Stimulated activated CD8-positive, alpha-beta memory T cell treated with anti-CD3 and anti-CD28 coated beads, Interleukin-4, amount 100 ng/mL, for 1 hour (primary cell): ENCODE measurements around the gene MSRB2.
"Not testable (repeated sequence)": the region's sequence is repeated elsewhere in the genome, so short reads cannot be mapped to it uniquely, and the experiment has no call there.

Experiments used
- DNase-seq, 2 donors: peaks; one replicate each; pipeline ENCODE4 v3.0.0-alpha.2; 2020; ENCODE audit warnings: low read depth in 2 of 2, low spot score in 1 of 2

MSRB2 gene

GRCh38 chr10:23070092-23070912 is 25.1 kb upstream of the MSRB2 start:
- not testable (repeated sequence) for DNase-seq

DNA sequence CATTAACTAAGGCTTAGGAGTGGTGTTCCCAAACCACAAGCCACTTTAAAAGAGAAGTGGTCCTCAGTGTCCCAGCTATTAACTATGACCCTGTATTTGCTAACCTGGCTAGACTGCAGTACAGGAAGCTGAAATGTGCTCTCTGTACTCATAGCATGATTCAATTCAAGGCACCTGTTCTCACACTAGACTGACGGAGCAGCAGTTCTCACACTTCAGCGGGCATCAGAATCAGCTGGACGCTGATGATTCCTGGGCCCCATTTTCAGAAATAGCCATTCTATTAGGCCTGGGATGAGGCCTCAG is 24.5 kb upstream of the MSRB2 start:
- DNase-seq: no peak

- not testable (repeated sequence) for DNase-seq
These were observed 22.8 kb upstream of the MSRB2 start for GRCh38 chr10:23072593-23072992.

DNA sequence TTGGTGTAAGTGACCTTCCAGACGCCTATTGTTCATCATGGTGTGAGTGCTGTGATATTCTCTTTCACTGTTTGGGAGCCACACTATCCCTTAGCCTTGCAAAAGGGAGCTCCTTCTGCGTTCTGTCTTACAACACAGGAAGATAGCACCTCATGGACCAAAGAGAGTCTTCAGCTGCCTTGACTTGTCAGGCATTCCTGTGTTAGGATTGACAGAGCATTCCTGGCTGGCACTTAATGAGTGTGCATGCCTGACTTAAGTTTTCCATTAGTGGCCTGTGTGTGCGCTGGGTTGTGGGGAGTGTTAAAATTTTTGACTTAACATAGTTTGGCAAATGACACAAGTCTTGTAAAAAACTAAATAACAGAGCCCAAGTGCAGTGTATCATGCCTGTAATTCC is 21.9 kb upstream of the MSRB2 start:
- DNase-seq: no peak

GRCh38 chr10:23075672-23076071 is 19.7 kb upstream of the MSRB2 start:
- no peak for DNase-seq

DNA sequence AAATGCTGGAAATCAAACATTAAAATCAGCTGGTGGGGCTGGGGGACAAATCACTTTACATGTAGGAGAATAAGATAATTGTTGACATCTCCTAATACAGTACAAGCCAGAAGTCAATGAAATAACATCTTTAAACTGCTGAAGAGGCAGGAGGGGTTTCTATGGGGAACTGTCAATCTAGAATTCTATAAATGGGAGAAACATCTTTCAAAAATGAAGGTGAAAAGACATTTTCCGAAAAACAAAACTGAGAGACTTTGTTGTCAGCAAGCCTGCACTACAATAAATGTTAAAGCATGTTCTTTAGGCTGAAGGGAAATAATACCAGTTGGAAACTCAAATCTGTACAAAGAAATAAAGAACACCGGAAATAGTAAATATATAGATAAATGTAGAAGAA is 17.3 kb upstream of the MSRB2 start:
- DNase-seq: no peak

DNA sequence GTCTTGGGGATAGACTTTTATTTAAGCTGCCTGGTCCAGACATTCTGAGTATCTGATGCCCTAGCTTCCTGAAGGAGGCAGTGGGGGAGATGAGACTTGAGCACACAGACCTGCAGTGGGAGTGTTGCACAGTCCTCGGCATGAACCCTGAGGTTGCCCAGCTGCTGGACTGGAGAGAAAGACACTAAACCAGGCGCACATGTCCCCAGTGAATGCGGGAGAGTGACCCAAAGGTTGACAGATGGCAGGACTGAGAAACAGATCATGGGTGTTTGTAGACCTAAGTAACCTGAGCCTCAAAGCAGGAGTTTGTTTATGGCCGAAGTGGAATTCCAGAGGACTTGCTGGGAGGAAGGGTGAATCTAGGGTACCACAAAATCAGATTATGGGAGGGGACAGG is 15.7 kb upstream of the MSRB2 start:
- no peak for DNase-seq

DNA sequence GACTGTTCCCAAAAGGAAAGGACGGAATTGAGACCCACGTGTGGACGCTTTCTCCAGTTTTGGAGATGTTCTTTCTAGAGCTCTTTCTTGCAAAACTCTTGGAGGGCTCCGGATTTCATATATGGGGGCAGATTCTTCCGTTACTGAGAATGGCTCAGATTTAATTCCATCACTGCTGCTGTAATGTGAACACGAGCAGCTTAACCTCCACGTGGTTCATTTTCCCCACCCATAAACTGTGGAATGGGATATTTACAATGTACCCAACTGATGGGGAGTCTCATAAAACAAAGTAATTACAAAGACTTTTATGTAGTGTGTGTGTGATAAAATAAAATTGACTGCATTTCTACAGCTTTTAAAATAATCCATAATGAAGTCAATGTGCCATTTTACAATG is 15.1 kb upstream of the MSRB2 start:
- DNase-seq: no peak

DNA sequence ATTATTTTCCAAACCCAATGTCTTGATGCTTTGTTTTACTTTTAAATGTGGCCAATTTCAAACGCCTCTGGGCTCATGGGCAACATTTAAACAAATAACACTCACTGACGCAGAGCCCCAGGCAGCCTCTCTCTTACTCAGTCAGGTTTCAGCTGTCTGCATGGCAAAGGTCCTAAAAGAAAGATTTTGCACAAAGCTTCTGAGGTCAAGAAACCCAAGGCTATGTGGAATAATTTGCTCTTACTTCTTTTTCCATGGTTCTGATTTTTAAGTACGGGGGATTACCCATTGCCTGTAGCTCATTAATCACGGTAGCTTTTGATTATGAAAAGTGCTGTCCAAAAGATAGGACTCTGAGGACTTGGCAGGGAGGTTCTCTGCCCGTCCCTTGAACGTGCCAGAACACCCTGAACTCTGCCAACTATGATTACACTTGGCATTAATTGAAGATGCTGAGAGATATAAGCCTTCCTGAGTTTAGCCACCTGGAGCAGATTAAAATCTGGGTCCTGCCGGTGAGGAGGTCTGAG is 14.1 kb upstream of the MSRB2 start:
- no peak for DNase-seq

GRCh38 chr10:23081891-23082290 is 13.5 kb upstream of the MSRB2 start:
- DNase-seq: no peak

DNA sequence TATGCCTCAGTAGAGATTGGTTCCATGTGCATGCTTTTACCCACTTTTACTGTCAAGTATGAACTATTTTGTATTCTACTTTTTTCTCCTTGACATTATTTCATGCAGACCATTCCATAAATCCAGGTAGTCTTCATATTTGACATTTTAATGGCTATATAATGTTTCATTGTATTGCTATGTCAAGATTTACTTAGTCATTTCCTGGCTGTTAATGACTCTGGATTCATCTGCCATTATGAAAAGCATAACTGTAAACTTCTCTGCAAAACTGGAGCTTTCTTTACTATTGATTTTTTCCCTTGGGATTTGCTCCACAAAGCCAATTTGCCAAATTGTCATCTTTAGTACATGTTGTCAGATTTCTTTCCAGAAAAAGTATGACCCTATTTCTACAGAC is 6.8 kb upstream of the MSRB2 start:
- no peak for DNase-seq

DNA sequence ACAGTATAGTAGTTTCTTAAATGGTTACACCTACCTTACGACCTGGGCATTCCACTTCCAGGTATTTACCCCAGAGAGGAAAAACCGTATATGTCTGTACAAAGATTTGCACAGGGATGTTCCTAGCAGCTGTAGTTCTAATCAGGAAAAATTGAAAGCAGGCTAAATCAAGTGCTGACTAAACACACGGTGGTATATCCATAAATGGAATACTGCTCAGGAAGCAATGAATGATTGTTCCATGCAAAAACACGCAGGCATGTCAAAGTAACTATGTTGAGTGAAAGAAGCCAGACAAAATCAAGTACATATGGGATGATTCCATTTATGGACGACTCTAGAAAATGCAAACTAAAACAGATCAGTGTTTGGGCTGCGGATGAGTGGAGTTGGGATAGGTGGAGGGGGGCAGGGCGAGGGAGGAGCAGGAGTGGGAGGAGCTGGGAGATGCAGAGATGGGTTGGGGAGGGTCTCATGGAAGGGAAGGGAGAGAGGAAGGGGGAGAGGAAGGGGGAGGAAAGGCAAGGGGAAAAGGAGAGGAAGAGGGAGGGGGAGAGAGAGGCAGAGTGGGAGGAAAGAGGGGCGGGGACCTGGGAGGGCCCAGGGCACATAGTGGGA is 484 bp upstream of the MSRB2 start:
- no peak for DNase-seq

- DNase-seq: no peak
These were observed 805 bp downstream of the MSRB2 start for GRCh38 chr10:23095966-23096801.

- DNase-seq: no peak
These were observed 1.6 kb downstream of the MSRB2 start for GRCh38 chr10:23096802-23097549.

DNA sequence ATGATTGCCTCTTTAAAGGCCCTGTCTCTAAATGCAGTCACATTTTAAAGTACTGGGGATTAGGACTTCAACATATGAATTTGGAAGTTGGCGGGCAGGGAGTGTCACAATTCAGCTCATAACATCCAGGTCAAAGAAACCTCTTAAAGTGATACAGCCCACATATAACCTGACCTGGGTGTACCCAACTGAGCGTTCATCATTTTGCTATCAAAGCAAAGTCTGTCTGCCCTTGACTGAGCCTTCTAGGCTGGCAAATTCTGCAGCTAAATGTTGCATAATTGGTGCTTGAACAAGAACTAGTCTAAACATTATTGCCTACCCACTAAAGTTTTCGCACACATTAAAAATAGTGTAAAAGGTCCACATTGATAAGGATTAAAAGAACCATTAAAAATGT is 3.7 kb downstream of the MSRB2 start:
- DNase-seq: no peak

GRCh38 chr10:23099816-23100215 is 4.4 kb downstream of the MSRB2 start:
- DNase-seq: no peak

DNA sequence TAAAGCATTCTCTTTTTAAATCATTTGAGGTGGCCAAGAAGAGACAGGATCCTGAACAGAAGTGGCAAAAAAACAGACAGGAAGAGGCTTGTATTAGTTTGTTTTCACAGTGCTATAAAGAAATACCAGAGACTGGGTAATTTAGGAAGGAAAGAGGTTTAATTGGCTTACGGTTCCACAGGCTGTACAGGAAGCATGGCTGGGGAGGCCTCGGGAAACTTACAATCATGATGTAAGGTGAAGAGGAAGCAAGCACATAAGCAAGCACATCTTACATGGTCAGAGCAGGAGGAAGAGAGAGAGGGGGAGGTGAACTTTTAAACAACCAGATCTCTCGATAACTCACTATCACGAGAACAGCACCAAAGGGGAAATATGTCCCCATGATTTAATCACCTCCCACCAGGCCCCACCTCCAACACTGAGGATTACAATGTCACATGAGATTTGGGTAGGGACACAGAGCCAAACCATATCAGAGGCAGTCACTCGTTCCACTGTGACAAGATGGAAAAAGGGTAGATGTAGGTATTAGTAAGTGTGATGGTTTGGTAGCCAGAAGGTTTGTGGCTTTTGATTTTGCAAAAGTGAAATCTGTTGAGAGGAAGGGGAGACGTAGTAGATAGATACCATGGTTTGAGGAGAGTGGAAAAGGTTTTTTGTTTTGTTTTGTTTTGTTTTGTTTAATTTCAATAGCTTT is 5.1 kb downstream of the MSRB2 start:
- DNase-seq: no peak

GRCh38 chr10:23106331-23107072 is 11.1 kb downstream of the MSRB2 start:
- DNase-seq: no peak

GRCh38 chr10:23110722-23111516 is 15.5 kb downstream of the MSRB2 start:
- no peak for DNase-seq
